H9 (cell line): ENCODE results near the gene VRK2. TPM values are rescaled to one million over a fixed set of nuclear protein-coding genes. Genes with fewer than 3 reads are reported as not detected.

ENCODE experiments used
- DNase-seq: peaks from one replicate; pipeline ENCODE4 v3.0.0-alpha.2; 2017
- H2AFZ ChIP-seq: one replicate; pipeline ENCODE4 v1.6.1; 2013; ENCODE audit warnings: mild to moderate bottlenecking, low read length, control low read depth, moderate library complexity
- H2AK5ac ChIP-seq: 2 replicates; pipeline ENCODE4 v1.6.1; 2013; ENCODE audit warnings: low read length, control low read depth, mixed read lengths; ENCODE audit not compliant: insufficient read length
- H2BK120ac ChIP-seq: one replicate; pipeline ENCODE4 v1.6.1; 2013; ENCODE audit warnings: low read depth, mild to moderate bottlenecking, low read length, control low read depth, inconsistent platforms; ENCODE audit not compliant: poor library complexity, severe bottlenecking
- H2BK12ac ChIP-seq: 2 replicates; pipeline ENCODE4 v1.6.1; 2013; ENCODE audit warnings: low read length, control low read depth, mixed read lengths, low read depth; ENCODE audit not compliant: insufficient read length
- H2BK15ac ChIP-seq: 2 replicates; pipeline ENCODE4 v1.6.1; 2013; ENCODE audit warnings: low read depth, low read length, control low read depth
- H2BK20ac ChIP-seq: one replicate; pipeline ENCODE4 v1.6.1; 2013; ENCODE audit warnings: low read depth, mild to moderate bottlenecking, low read length, control low read depth, inconsistent platforms; ENCODE audit not compliant: poor library complexity, severe bottlenecking
- H2BK5ac ChIP-seq: 2 replicates; pipeline ENCODE4 v1.6.1; 2013; ENCODE audit warnings: low read length, control low read depth, mixed read lengths; ENCODE audit not compliant: insufficient read length
- H3K14ac ChIP-seq: 2 replicates; pipeline ENCODE4 v1.6.1; 2013; ENCODE audit warnings: low read length, control low read depth; ENCODE audit not compliant: insufficient read depth
- H3K18ac ChIP-seq: 2 replicates; pipeline ENCODE4 v1.6.1; 2013; ENCODE audit warnings: low read depth, mild to moderate bottlenecking, mixed read lengths, low read length, control low read depth; ENCODE audit not compliant: insufficient read length
- H3K23ac ChIP-seq: 2 replicates; pipeline ENCODE4 v1.6.1; 2013; ENCODE audit warnings: low read length, control low read depth, mixed read lengths, low read depth; ENCODE audit not compliant: insufficient read length
- H3K23me2 ChIP-seq: 2 replicates; pipeline ENCODE4 v1.6.1; 2013; ENCODE audit warnings: low read depth, mild to moderate bottlenecking, mixed read lengths, low read length, control low read depth; ENCODE audit not compliant: insufficient read length, poor library complexity, severe bottlenecking
- H3K27ac ChIP-seq: 2 replicates; pipeline ENCODE4 v1.5.1; 2013; ENCODE audit warnings: low read length, control low read depth, mixed read lengths, low read depth; ENCODE audit not compliant: insufficient read length
- H3K27me3 ChIP-seq: 2 replicates; pipeline ENCODE4 v1.6.1; 2013; ENCODE audit warnings: low read length, control low read depth, inconsistent platforms; ENCODE audit not compliant: insufficient read depth
- H3K4ac ChIP-seq: 2 replicates; pipeline ENCODE4 v1.6.1; 2013; ENCODE audit warnings: low read depth, mild to moderate bottlenecking, control low read depth, inconsistent platforms, low read length, moderate library complexity
- H3K4me1 ChIP-seq: 2 replicates; pipeline ENCODE4 v1.6.1; 2013; ENCODE audit warnings: low read length, control low read depth, inconsistent platforms; ENCODE audit not compliant: insufficient read depth
- H3K4me2 ChIP-seq: 2 replicates; pipeline ENCODE4 v1.6.1; 2013; ENCODE audit warnings: low read length, control low read depth, mixed read lengths; ENCODE audit not compliant: insufficient read length, insufficient read depth
- H3K56ac ChIP-seq: 2 replicates; pipeline ENCODE4 v1.6.1; 2013; ENCODE audit warnings: low read depth, mild to moderate bottlenecking, mixed read lengths, low read length, control low read depth; ENCODE audit not compliant: insufficient read length
- H3K79me1 ChIP-seq: 2 replicates; pipeline ENCODE4 v1.6.1; 2013; ENCODE audit warnings: low read depth, mild to moderate bottlenecking, moderate library complexity, low read length, control low read depth, inconsistent platforms; ENCODE audit not compliant: insufficient read depth, poor library complexity, severe bottlenecking
- H3K79me2 ChIP-seq: 2 replicates; pipeline ENCODE4 v1.6.1; 2013; ENCODE audit warnings: low read length, control low read depth, inconsistent platforms; ENCODE audit not compliant: insufficient read depth
- H3K9ac ChIP-seq: 2 replicates; pipeline ENCODE4 v1.6.1; 2013; ENCODE audit warnings: low read length, control low read depth, mixed read lengths; ENCODE audit not compliant: insufficient read length; ENCODE audit errors: extremely low read depth
- H3K9me3 ChIP-seq: one replicate; pipeline ENCODE4 v1.6.1; 2013; ENCODE audit warnings: low read depth, low read length, inconsistent platforms; ENCODE audit not compliant: control insufficient read depth
- H3T11ph ChIP-seq: one replicate; pipeline ENCODE4 v1.6.1; 2013; ENCODE audit warnings: mild to moderate bottlenecking, low read length, control low read depth, inconsistent platforms
- H4K20me1 ChIP-seq: one replicate; pipeline ENCODE4 v1.6.1; 2013; ENCODE audit not compliant: control insufficient read depth, insufficient read length, insufficient read depth
- H4K5ac ChIP-seq: 2 replicates; pipeline ENCODE4 v1.6.1; 2013; ENCODE audit warnings: low read depth, mild to moderate bottlenecking, mixed read lengths, low read length, control low read depth; ENCODE audit not compliant: insufficient read length
- H4K8ac ChIP-seq: replicated peaks from 2 replicates; pipeline ENCODE4 v1.6.1; 2013; ENCODE audit warnings: low read length, control low read depth, mixed read lengths, low read depth; ENCODE audit not compliant: insufficient read length
- H4K91ac ChIP-seq: 2 replicates; pipeline ENCODE4 v1.6.1; 2013; ENCODE audit warnings: low read depth, mild to moderate bottlenecking, moderate library complexity, mixed read lengths, low read length, control low read depth; ENCODE audit not compliant: insufficient read length
- H3K27ac Mint-ChIP-seq, 3 experiments: 2 replicates in 2 of 3; 3 replicates in 1 of 3; pipeline ENCODE4 v1.8.0; 2020 to 2021; ENCODE audit warnings: mixed read lengths in 3 of 3, mild to moderate bottlenecking in 1 of 3, moderate library complexity in 1 of 3
- H3K27me3 Mint-ChIP-seq: 2 replicates; pipeline ENCODE4 v1.8.0; 2021; ENCODE audit warnings: low read depth, mild to moderate bottlenecking, moderate library complexity, mixed read lengths
- H3K36me3 Mint-ChIP-seq, 3 experiments: 2 replicates in 2 of 3; 3 replicates in 1 of 3; pipeline ENCODE4 v1.8.0; 2020 to 2021; ENCODE audit warnings: low read depth in 3 of 3, mixed read lengths in 3 of 3; ENCODE audit not compliant: insufficient read depth in 1 of 3
- H3K4me1 Mint-ChIP-seq, 2 experiments: 2 replicates each; pipeline ENCODE4 v1.8.0; 2020; ENCODE audit warnings: mixed read lengths in 2 of 2
- H3K4me3 Mint-ChIP-seq, 2 experiments: 2 replicates in 1 of 2; 3 replicates in 1 of 2; pipeline ENCODE4 v1.8.0; 2020 to 2021; ENCODE audit warnings: mild to moderate bottlenecking in 2 of 2, mixed read lengths in 2 of 2, moderate library complexity in 1 of 2
- H3K9me3 Mint-ChIP-seq, 2 experiments: 2 replicates in 1 of 2; 3 replicates in 1 of 2; pipeline ENCODE4 v1.8.0; 2020; ENCODE audit warnings: mild to moderate bottlenecking in 2 of 2, mixed read lengths in 2 of 2, moderate library complexity in 1 of 2
- WGBS: extraction: QIAGEN DNeasy Blood & Tissue Kit; methylation state at CpG from one replicate; pipeline ENCODE4 v1.1.7; 2013; ENCODE audit warnings: missing lambda C conversion rate, low lambda C conversion rate, mixed read lengths; ENCODE audit not compliant: insufficient read length; ENCODE audit errors: extremely low coverage; 5-methylcytosine and 5-hydroxymethylcytosine counted together
- total RNA-seq: library from RNA; stranded (reverse); gene quantifications from 2 replicates; pipeline ENCODE4 v1.2.1, GENCODE V29; 2021
- TF ChIP-seq, protein P1 (sequence below): fragments of 200-600 bp; sonication (generic); conservative IDR thresholded peaks from 3 replicates; pipeline ENCODE4 v1.8.0; 2021; ENCODE audit warnings: antibody characterized with exemption, mild to moderate bottlenecking

Gene VRK2
- total RNA-seq, 1 experiment from 2014 or later, result 23.8 TPM

DNA sequence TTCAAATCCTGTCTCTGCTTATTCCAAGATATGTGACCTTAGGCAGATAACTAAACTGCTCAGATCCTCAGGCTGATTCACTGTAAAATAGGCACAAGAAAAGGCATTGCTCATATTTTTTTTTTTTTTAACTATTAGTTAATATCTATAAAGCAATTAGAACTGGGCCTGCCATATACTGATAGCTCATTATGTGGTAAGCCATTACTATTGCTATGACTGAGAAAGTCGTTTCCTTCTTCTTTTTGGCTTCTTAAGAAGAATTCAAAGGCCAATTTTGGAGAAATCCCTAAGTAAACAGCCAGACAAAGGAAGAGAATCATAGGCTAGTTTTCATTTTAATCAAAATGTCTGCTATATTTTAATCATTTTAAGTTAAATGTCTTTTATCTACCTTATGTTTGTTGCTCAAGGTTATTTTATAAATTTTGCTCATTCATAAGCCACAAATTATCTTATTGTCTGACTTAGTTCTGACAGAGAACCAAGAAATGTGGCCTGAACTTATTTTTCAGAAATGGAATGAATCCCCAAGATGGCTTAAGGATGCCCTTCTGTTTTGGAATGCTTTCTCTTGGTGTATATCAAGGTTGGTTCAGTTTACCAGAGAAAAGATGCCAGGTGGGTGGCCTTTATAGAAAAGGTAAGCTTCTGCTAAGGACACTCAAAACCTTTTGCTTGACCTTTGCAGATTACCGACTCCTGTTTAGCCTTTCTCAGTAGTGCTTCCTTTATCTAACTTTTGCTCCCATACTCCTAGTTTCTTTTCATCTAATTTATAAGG, 21.3 kb upstream of the VRK2 start:
- no peak overlapping the region for H3K23ac ChIP-seq
- no peak overlapping the region for H3K4me3 Mint-ChIP-seq
- no peak overlapping the region for H4K91ac ChIP-seq
- no peak overlapping the region for H2AFZ ChIP-seq
- H3K36me3 Mint-ChIP-seq, result no peaks in the 10 kb centered on the region
- H3K27ac ChIP-seq, result no peak overlapping the region
- no peaks in the 10 kb centered on the region for H3K9me3 Mint-ChIP-seq
- H4K8ac ChIP-seq, result no peak overlapping the region
- no peaks in the 10 kb centered on the region for H4K20me1 ChIP-seq
- no peak overlapping the region for H2BK120ac ChIP-seq
- no peak overlapping the region for H3K14ac ChIP-seq
- H2BK5ac ChIP-seq, result no peak overlapping the region
- H3K9ac ChIP-seq, result no peak overlapping the region
- H3K27ac Mint-ChIP-seq, result no peak overlapping the region
- no peaks in the 10 kb centered on the region for H3K4me1 Mint-ChIP-seq
- H2BK20ac ChIP-seq, result no peak overlapping the region
- H3K79me1 ChIP-seq, result no peaks in the 10 kb centered on the region
- no peaks in the 10 kb centered on the region for H3K4me1 ChIP-seq
- TF ChIP-seq, protein P1, sequence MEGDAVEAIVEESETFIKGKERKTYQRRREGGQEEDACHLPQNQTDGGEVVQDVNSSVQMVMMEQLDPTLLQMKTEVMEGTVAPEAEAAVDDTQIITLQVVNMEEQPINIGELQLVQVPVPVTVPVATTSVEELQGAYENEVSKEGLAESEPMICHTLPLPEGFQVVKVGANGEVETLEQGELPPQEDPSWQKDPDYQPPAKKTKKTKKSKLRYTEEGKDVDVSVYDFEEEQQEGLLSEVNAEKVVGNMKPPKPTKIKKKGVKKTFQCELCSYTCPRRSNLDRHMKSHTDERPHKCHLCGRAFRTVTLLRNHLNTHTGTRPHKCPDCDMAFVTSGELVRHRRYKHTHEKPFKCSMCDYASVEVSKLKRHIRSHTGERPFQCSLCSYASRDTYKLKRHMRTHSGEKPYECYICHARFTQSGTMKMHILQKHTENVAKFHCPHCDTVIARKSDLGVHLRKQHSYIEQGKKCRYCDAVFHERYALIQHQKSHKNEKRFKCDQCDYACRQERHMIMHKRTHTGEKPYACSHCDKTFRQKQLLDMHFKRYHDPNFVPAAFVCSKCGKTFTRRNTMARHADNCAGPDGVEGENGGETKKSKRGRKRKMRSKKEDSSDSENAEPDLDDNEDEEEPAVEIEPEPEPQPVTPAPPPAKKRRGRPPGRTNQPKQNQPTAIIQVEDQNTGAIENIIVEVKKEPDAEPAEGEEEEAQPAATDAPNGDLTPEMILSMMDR, result no peak
- no peaks in the 10 kb centered on the region for H3K27me3 Mint-ChIP-seq
- H2BK12ac ChIP-seq, result no peak overlapping the region
- H3K9me3 ChIP-seq, result no peaks in the 10 kb centered on the region
- H4K5ac ChIP-seq, result no peak overlapping the region
- H2AK5ac ChIP-seq, result no peak overlapping the region
- H3K79me2 ChIP-seq, result no peaks in the 10 kb centered on the region
- no peak overlapping the region for H3T11ph ChIP-seq
- WGBS, result no CpG with 5 or more reads among the region's 2 CpGs
- H3K23me2 ChIP-seq, result no peaks in the 10 kb centered on the region
- no peaks in the 10 kb centered on the region for H3K27me3 ChIP-seq
- no peak overlapping the region for H3K4ac ChIP-seq
- DNase-seq, result no peak
- H3K56ac ChIP-seq, result no peak overlapping the region
- H3K4me2 ChIP-seq, result no peak overlapping the region
- H2BK15ac ChIP-seq, result no peak overlapping the region
- no peak overlapping the region for H3K18ac ChIP-seq
